GM18526 (cell line): Measurements from ENCODE around the gene AFG1L.

Source experiments
- POLR2A ChIP-seq: IDR thresholded peaks from 3 replicates; pipeline ENCODE4 v1.6.1; 2011; ENCODE audit not compliant: insufficient read length; ENCODE audit errors: extremely low read depth

AFG1L gene

DNA sequence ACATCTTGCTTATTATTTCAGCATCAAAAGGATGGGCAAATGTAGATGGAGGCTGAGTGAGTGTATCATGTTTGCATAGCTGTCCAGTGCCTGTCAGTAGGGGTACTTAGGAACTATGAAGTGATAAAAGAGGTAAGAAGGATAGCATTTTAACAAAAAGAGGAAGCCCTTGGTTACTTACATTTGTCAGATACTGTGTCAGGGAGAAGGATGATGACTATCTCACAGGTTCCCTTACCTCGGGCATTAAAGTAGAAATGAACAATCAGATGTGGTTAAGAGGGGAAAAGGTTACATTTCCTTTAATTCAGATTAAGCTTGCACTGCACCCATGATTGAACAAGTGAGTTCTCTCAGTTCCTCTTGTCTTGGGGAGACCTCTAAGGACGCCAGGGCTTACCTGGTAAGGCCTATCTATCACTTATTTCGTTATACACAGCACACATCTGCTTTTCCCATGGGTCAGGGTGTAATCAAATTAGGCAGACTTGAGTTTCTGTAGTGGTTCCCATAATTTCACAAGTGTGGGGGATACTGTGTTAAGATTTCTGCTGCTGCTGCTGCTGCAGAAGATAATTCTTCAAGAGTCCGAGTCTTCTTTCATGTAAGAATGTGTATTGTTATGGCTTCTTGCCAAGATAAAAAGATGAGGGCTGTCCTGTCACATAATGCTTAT, 270.4 kb downstream of the AFG1L start:
- no peak for TF ChIP-seq POLR2A

DNA sequence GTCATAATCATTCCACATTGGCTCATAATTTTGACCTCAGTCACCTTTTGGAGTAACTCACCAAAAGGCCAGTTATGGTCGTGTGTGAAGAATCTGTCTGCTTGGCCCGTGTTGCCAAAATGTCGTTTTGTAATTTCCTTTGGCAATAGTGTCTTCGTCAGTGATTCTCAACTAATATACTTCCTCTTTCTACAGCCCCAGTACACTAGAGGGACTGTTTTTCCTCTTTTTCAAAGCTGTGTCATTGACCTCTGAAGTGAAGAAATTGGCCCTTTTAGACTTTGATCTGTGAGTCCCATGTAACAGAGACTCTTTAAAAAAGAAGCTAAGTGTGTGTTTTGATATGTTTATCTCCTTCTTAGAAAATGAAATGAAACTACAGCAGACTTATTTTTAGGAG, 271.0 kb downstream of the AFG1L start:
- no peak for TF ChIP-seq POLR2A

DNA sequence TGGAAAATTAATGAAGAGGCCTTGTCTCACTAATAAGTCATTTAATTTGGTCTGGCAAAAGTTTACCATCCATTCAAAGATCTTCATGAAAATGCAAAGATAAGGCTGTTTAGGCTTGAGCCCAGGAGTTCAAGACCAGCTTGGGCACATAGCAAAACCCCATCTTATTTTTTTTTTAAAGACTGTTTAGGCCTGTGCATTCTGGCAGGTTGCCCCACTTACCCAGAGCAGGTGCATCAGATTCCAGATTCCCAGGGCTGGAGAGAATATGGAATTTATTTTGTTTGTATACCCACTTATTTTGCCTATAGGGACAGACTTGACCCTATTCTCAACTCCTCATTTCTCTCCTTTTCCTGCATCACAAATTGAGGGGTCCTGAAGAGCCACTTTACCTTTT, 271.6 kb downstream of the AFG1L start:
- TF ChIP-seq POLR2A: no peak

DNA sequence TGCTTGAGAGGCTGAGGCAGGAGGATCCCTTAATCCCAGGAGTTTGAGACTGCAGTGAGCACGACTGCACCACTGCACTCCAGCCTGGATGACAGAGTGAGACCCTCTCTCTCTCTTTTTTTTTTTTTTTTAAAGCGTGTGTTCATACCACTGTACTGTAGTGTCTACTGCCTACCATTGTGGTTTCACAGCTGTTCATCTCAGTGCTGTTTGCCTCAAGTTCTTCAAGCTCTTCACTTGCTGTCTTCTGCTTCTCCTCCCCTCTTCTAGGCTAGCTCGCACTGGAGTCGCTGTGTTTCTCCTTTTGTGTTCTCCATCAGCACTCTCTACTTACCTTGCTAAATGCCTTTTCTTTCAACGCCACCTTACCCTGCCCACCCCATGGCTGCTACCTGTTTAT, 273.2 kb downstream of the AFG1L start:
- TF ChIP-seq POLR2A: no peak

DNA sequence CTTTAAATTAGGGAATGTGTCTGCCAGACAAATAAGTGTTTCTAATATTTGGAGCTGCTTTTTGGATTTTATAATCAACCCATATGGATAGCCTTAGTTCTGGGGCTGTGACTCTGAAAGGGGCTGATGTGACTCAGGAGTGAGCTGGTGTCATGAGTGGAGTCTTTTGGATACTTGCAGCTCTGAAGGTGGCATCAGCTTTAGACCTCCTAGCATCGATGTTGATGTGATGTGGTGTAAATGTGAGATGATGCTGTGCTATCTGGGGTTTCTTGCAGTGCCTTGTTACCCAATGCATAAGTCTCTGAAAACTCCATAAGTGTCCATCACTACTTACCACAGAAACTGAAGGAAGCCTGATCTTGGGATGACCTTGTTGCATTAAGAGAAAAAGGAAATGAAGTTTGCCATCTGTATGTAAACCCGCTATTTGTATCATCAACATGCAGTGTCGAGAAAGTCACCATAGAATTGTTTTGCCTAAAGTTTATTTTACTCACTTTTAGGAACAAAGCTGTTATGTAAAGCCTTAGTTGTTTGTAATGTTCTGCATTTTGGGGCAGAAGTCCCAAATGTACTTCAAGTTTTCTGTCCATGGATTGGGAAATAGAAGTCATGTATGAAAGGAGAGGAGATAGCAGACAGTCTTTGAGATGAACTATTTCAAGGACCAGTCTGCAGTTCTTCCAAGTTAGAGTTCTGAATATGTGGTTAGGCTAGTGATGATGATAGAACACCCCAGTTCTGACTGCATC, 273.9 kb downstream of the AFG1L start:
- no peak for TF ChIP-seq POLR2A

DNA sequence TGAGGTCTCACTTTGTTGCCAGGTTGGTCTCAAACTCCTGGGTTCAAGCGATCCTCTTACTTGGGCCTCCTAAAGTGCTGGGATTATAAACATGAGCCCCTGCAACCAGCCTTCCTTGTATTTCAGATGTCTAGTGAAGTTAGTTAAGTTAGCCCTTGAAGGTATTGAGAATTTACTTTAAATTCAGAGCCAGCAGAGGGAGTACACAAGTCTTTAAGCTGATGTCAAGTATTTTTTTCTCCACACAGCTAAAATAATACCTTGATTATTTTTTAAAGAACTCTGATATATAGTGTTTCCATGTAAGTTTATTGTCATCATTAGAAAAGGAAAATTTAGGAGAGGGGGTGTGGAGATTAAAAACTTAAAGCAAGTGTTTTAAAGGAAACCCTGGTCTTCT, 275.7 kb downstream of the AFG1L start:
- TF ChIP-seq POLR2A: no peak

DNA sequence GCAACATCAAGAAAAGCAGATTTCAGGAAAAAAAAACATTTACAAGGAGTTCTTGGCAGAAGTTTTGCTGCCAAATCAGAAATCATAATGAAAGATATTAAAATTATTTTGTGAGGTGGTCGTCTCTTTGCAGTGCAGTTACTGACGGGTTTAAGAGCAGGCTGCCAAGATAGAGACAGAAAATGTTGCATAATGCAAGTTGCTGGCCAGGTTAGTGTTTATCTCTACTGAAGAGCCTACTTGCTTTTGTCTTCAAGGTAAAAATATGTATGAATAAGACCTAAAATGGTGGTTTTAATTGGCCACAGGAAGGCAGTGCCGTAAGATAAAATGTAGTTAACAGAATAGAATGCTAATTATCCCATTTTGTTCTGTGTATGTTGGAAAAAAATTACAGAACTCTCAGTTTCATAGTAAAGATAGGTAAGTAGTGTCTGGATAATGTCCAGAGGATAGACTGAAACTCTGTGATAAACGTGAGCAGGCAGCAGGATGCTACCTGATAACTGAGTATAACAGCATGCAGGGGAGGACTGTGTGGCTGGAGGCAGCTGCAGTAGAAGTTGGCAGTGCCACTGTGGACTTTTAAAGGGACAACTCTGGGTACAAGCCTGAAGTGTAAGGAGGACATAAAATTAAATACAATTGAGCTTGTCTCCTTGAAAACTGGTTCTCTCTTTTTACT, 279.7 kb downstream of the AFG1L start:
- no peak for TF ChIP-seq POLR2A
